NB4 (cell line): ENCODE data around the gene LNPEP.

ENCODE experiments used
- POLR2A ChIP-seq: IDR thresholded peaks from 2 replicates; pipeline ENCODE4 v1.6.1; 2011; ENCODE audit warnings: mild to moderate bottlenecking; ENCODE audit not compliant: insufficient read length; ENCODE audit errors: extremely low read depth
- TF ChIP-seq, protein P1 (sequence below): IDR thresholded peaks from 2 replicates; pipeline ENCODE4 v1.6.1; 2011; ENCODE audit warnings: low read depth, low read length

DNA sequence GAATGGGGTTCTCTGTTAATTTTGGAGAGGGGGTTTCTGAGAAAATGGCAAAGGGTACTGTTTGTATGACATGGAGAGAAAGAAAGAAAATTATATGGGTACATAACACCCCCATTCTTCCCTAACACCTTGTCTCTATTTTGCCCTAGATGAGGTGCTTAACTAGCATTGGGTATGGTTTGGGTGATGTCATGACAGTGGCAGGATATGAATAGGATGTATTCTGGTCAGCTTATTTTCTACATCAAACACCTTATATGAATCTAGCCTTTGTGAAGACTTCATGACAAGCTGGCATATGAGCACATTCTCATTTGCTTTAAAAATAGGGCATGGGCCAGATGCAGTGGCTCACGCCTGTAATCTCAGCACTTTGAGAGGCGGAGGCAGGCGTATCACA, 58.6 kb downstream of the LNPEP start:
- TF ChIP-seq, protein P1, sequence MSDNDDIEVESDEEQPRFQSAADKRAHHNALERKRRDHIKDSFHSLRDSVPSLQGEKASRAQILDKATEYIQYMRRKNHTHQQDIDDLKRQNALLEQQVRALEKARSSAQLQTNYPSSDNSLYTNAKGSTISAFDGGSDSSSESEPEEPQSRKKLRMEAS, result no peak
- no peak for TF ChIP-seq POLR2A
